ENCODE results near the gene TUBG2.

GRCh38 chr17:42629411-42630009 lies 29.6 kb upstream of the TUBG2 start:
- TF ChIP-seq POLR2A (IDR thresholded peaks at IDR 0.05) (no peak), CTCF (IDR thresholded peaks at IDR 0.05) (no peak)

Data from prostate gland (tissue), 2 donors.